HCT116 (cell line): ENCODE results near the gene AHRR. TPM values are rescaled to one million over a fixed set of nuclear protein-coding genes. Genes with fewer than 3 reads are reported as not detected.
A peak's percentile ranks its signal among the peaks of the same experiment; 100 is the strongest.

Experiments used
- ATAC-seq: fragments of 200-7000 bp; cut with Tn5 transposase; 2 replicates; pipeline ENCODE4 v1.9.1; 2020; ENCODE audit warnings: mild to moderate bottlenecking, moderate library complexity
- BruUV-seq: library from RNA; stranded (reverse); fragments of 400-500 nt; replicated peaks from 2 replicates; lab custom pipeline; 2021; lab: Mats Ljungman, UMichigan
- CTCF ChIA-PET: fragments of 300-600 bp; sonication (Branson Sonifier 250); formaldehyde crosslinking; loops from one replicate; lab custom pipeline; 2021; ENCODE audit warnings: antibody characterized with exemption; lab: Charles Lee
- POLR2A ChIA-PET: fragments of 300-600, 350-600 bp; sonication (Branson Sonifier 250); formaldehyde crosslinking; loops from one replicate; lab custom pipeline; 2021; ENCODE audit warnings: antibody characterized with exemption; lab: Charles Lee
- RAD21 ChIA-PET, 2 experiments: fragments of 300-600 bp; sonication (Branson Sonifier 250); formaldehyde crosslinking; loops; one replicate each; lab custom pipeline; 2023; ENCODE audit warnings: low total read pairs in 2 of 2; ENCODE audit not compliant: uncharacterized antibody in 2 of 2, unreplicated experiment in 2 of 2, low non-redundant PET in 1 of 2; lab: Charles Lee
- DNase-seq: peaks from one replicate; pipeline ENCODE4 v3.0.0-alpha.2; 2010; ENCODE audit warnings: low read depth, low spot score
- H2AFZ ChIP-seq: fragments of 200-600 bp; shearing (Covaris generic), sonication (generic); 2 replicates; pipeline ENCODE4 v1.6.1; 2017; ENCODE audit warnings: low read depth, mixed run types, mixed read lengths, antibody characterized with exemption, low read length; ENCODE audit not compliant: poor library complexity, severe bottlenecking
- H3K27ac ChIP-seq: 2 replicates; pipeline ENCODE4 v1.5.1; 2012; ENCODE audit warnings: low read depth, low read length
- H3K27me3 ChIP-seq: fragments of 200-600 bp; sonication (generic); 2 replicates; pipeline ENCODE4 v1.6.1; 2016; ENCODE audit warnings: mixed run types, low read length, mixed read lengths; ENCODE audit not compliant: insufficient read depth
- H3K36me3 ChIP-seq, 2 experiments: fragments of 200-500 bp in 1 of 2; fragments of 200-600 bp in 1 of 2; sonication (Bioruptor generic) in 1 of 2; sonication (generic) in 1 of 2; 2 replicates each; pipeline versions ENCODE4 v1.5.1 to v1.6.1; 2014 to 2016; ENCODE audit warnings: low read length in 2 of 2, inconsistent platforms in 1 of 2, mixed read lengths in 1 of 2, mixed run types in 1 of 2; ENCODE audit not compliant: insufficient read depth in 2 of 2, control insufficient read depth in 1 of 2
- H3K4me1 ChIP-seq, 2 experiments: fragments of 200-600 bp in 1 of 2; sonication (generic) in 1 of 2; 2 replicates each; pipeline versions ENCODE4 v1.5.1 to v1.6.1; 2012 to 2017; ENCODE audit warnings: low read length in 2 of 2, inconsistent platforms in 1 of 2, mild to moderate bottlenecking in 1 of 2, mixed read lengths in 1 of 2, mixed run types in 1 of 2, moderate library complexity in 1 of 2; ENCODE audit not compliant: insufficient read depth in 2 of 2, control insufficient read depth in 1 of 2
- H3K4me2 ChIP-seq: fragments of 200-600 bp; sonication (generic); 2 replicates; pipeline ENCODE4 v1.6.1; 2017; ENCODE audit warnings: mixed run types, low read length, mixed read lengths
- H3K4me3 ChIP-seq, 2 experiments: fragments of 200-600 bp in 1 of 2; sonication (generic) in 1 of 2; replicated peaks in 1 of 2; 2 replicates each; pipeline ENCODE4 v1.5.1; 2011 to 2016; ENCODE audit warnings: low read length in 2 of 2, control low read depth in 1 of 2, low read depth in 1 of 2, mild to moderate bottlenecking in 1 of 2, mixed read lengths in 1 of 2, mixed run types in 1 of 2
- H3K79me2 ChIP-seq: fragments of 200-600 bp; sonication (generic); 2 replicates; pipeline ENCODE4 v1.6.1; 2017; ENCODE audit warnings: mild to moderate bottlenecking, mixed run types, low read length, moderate library complexity, mixed read lengths; ENCODE audit not compliant: insufficient read depth
- H3K9ac ChIP-seq: fragments of 200-600 bp; sonication (generic); 2 replicates; pipeline ENCODE4 v1.6.1; 2016; ENCODE audit warnings: low read length, mixed read lengths
- H3K9me2 ChIP-seq: fragments of 200-600 bp; sonication (generic), shearing (Covaris generic); 2 replicates; pipeline ENCODE4 v1.6.1; 2017; ENCODE audit warnings: mixed run types, mild to moderate bottlenecking, moderate library complexity; ENCODE audit not compliant: insufficient read depth
- H3K9me3 ChIP-seq, 2 experiments: fragments of 200-500 bp in 1 of 2; fragments of 200-600 bp in 1 of 2; sonication (Bioruptor generic) in 1 of 2; sonication (generic) in 1 of 2; 2 replicates each; pipeline ENCODE4 v1.6.1; 2014 to 2017; ENCODE audit warnings: low read length in 2 of 2, mixed read lengths in 2 of 2, inconsistent platforms in 1 of 2, low read depth in 1 of 2, mild to moderate bottlenecking in 1 of 2, mixed run types in 1 of 2, moderate library complexity in 1 of 2; ENCODE audit not compliant: control insufficient read depth in 1 of 2, insufficient read depth in 1 of 2
- H4K20me1 ChIP-seq: fragments of 200-600 bp; sonication (generic), shearing (Covaris generic); 2 replicates; pipeline ENCODE4 v1.6.1; 2017; ENCODE audit warnings: mixed run types, mild to moderate bottlenecking, moderate library complexity; ENCODE audit not compliant: insufficient read depth
- ATF3 ChIP-seq: IDR thresholded peaks from 2 replicates; pipeline ENCODE4 v1.6.1; 2012
- CBX3 ChIP-seq: IDR thresholded peaks from 2 replicates; pipeline ENCODE4 v1.6.1; 2012; ENCODE audit warnings: low read depth
- CEBPB ChIP-seq: IDR thresholded peaks from 2 replicates; pipeline ENCODE4 v1.6.1; 2012; ENCODE audit warnings: low read depth
- ELF1 ChIP-seq: IDR thresholded peaks from 2 replicates; pipeline ENCODE4 v1.6.1; 2012; ENCODE audit warnings: low read depth, borderline replicate concordance
- EZH2phosphoT487 ChIP-seq: fragments of 200-600 bp; IDR thresholded peaks from 2 replicates; pipeline ENCODE4 v1.6.1; 2018; ENCODE audit warnings: antibody characterized with exemption, borderline replicate concordance
- FOSL1 ChIP-seq: IDR thresholded peaks from 2 replicates; pipeline ENCODE4 v1.6.1; 2012; ENCODE audit warnings: low read depth
- JUND ChIP-seq: IDR thresholded peaks from 2 replicates; pipeline ENCODE4 v1.6.1; 2012
- MAX ChIP-seq: IDR thresholded peaks from 2 replicates; pipeline ENCODE4 v1.6.1; 2012
- POLR2AphosphoS5 ChIP-seq: IDR thresholded peaks from 2 replicates; pipeline ENCODE4 v1.6.1; 2011; ENCODE audit warnings: mild to moderate bottlenecking, low read depth, low read length, moderate library complexity
- REST ChIP-seq: IDR thresholded peaks from 2 replicates; pipeline ENCODE4 v1.6.1; 2012; ENCODE audit warnings: low read depth
- SP1 ChIP-seq: IDR thresholded peaks from 2 replicates; pipeline ENCODE4 v1.6.1; 2012; ENCODE audit warnings: low read depth
- SRF ChIP-seq: IDR thresholded peaks from 2 replicates; pipeline ENCODE4 v1.6.1; 2012; ENCODE audit warnings: low read depth
- TCF7L2 ChIP-seq: IDR thresholded peaks from 2 replicates; pipeline ENCODE4 v1.7.0; 2011; ENCODE audit warnings: borderline replicate concordance, inconsistent platforms; ENCODE audit not compliant: insufficient read depth, insufficient read length; ENCODE audit errors: extremely low read depth
- YY1 ChIP-seq: IDR thresholded peaks from 2 replicates; pipeline ENCODE4 v1.6.1; 2011; ENCODE audit warnings: low read length, low read depth, moderate library complexity, mild to moderate bottlenecking; ENCODE audit not compliant: insufficient replicate concordance; ENCODE audit errors: extremely low read depth
- ZFX ChIP-seq: fragments of 450-650 bp; IDR thresholded peaks from 2 replicates; pipeline ENCODE4 v1.6.1; 2017
- intact Hi-C: fragments of 100-400 bp; cut with micrococcal nuclease; formaldehyde crosslinking; loops from 2 replicates; pipeline ENCODE4 v1.10.0; 2022
- total RNA-seq: library from RNA; stranded (reverse); gene quantifications from one replicate; pipeline ENCODE4 v1.2.1, GENCODE V29; 2021; ENCODE audit not compliant: unreplicated experiment
- TF ChIP-seq, protein P1 (sequence below): IDR thresholded peaks from 2 replicates; pipeline ENCODE4 v1.6.1; 2011; ENCODE audit warnings: mild to moderate bottlenecking, low read length, moderate library complexity; ENCODE audit not compliant: insufficient replicate concordance; ENCODE audit errors: extremely low read depth

Gene AHRR
- total RNA-seq, 1 experiment from 2014 or later = 12.7 TPM

DNA sequence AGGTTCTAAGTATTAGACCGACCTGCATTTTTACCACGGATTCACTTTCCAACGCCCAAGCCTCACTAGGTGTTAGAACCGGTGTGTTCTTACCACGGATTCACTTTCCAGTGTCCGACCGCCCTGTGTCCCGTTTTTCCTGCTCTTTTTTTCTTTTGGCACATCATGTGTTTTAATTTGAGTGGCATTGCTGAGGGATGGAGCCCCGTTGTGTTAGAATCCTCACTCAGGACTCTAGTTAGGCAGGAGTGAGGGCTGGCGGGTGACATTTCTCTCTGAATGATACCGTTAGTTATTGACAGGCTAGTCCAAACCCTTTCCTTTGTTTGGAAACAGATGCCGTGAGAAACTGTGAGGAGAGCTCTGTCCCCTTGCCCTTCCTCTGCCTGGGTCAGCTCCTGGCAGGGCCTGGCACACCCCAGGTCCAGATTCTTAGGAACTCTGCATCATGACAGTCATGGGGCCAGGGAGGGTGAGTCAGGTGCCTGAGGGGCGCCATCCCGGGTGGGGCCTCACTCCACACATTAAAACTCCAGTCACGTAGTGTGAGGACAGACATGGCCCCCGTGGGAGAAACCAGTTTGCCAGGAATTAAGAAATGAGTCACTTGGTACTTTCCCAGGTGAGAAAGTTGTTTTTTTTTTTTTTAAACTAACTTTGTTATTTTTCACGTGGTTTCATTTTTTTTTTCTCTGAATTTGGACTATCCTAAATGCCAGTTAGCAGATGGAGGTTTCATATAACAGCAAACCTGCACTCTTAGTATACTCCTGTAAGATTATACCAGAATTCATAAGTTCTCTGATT, 137.2 kb downstream of the AHRR start:
- H3K9me3 ChIP-seq = no peaks in the 10 kb centered on the region
- H2AFZ ChIP-seq = no peak overlapping the region
- peak; percentile 52; the same call in 1 of the 2 replicates for ATAC-seq
- H3K4me1 ChIP-seq = peaks cover 0 to 12% of the 10 kb centered on the region in 2 experiments; a peak in 2 of 4 replicates
- H3K4me2 ChIP-seq = peak overlapping the region; percentile 51
- intact Hi-C loops = loop anchor here (10.0 kb wide), 1 partner anchor 156 kb away; the partner anchor contains the start of gene CEP72
- no peak for DNase-seq
- H3K27me3 ChIP-seq = no peaks in the 10 kb centered on the region
- no peak overlapping the region for H3K4me3 ChIP-seq
- RAD21 ChIA-PET = no interaction called here
- no peaks in the 10 kb centered on the region for H3K9me2 ChIP-seq
- H3K36me3 ChIP-seq = peaks cover 23 to 27% of the 10 kb centered on the region in 2 experiments
- no peak for TF ChIP-seq SRF
- TF ChIP-seq ELF1 = no peak
- TF ChIP-seq POLR2AphosphoS5 = no peak
- TF ChIP-seq TCF7L2 = no peak
- TF ChIP-seq ATF3 = no peak
- TF ChIP-seq CEBPB = no peak
- 0 out of 2 replicates have a peak, but pooled peaks have one; percentile 9 for TF ChIP-seq SP1
- TF ChIP-seq YY1 = no peak
- no peak for TF ChIP-seq EZH2phosphoT487
- no peak for TF ChIP-seq REST
- TF ChIP-seq, protein P1, sequence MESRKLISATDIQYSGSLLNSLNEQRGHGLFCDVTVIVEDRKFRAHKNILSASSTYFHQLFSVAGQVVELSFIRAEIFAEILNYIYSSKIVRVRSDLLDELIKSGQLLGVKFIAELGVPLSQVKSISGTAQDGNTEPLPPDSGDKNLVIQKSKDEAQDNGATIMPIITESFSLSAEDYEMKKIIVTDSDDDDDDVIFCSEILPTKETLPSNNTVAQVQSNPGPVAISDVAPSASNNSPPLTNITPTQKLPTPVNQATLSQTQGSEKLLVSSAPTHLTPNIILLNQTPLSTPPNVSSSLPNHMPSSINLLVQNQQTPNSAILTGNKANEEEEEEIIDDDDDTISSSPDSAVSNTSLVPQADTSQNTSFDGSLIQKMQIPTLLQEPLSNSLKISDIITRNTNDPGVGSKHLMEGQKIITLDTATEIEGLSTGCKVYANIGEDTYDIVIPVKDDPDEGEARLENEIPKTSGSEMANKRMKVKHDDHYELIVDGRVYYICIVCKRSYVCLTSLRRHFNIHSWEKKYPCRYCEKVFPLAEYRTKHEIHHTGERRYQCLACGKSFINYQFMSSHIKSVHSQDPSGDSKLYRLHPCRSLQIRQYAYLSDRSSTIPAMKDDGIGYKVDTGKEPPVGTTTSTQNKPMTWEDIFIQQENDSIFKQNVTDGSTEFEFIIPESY = no peak
- TF ChIP-seq FOSL1 = 0 out of 2 replicates have a peak, but pooled peaks have one; percentile 12
- no peak for TF ChIP-seq CBX3
- TF ChIP-seq MAX = no peak
- no peak for TF ChIP-seq ZFX
- 0 out of 2 replicates have a peak, but pooled peaks have one; percentile 16 for TF ChIP-seq JUND
- TF ChIP-seq, all 23 proteins: peak for 3
- ChIA-PET CTCF (interaction anchor here (1.3 kb wide), 1 partner anchor 12 kb away, joined by 4 read pairs; no protein-coding TSS in a partner anchor), POLR2A (no interaction called here)
- no peaks in the 10 kb centered on the region for H4K20me1 ChIP-seq
- peaks cover 43% of the 10 kb centered on the region for H3K79me2 ChIP-seq
- no TSS peak for BruUV-seq
- H3K27ac ChIP-seq = no peak overlapping the region
- 0 out of 2 replicates have a peak overlapping the region, but pooled peaks have one; percentile 23 for H3K9ac ChIP-seq
